Amniotic stem cell (primary cell): Measurements from ENCODE around the gene GSKIP.

Experiments used
- DNase-seq: peaks from one replicate; lab custom pipeline; 2025; lab: John Stamatoyannopoulos, UW

Gene GSKIP

DNA sequence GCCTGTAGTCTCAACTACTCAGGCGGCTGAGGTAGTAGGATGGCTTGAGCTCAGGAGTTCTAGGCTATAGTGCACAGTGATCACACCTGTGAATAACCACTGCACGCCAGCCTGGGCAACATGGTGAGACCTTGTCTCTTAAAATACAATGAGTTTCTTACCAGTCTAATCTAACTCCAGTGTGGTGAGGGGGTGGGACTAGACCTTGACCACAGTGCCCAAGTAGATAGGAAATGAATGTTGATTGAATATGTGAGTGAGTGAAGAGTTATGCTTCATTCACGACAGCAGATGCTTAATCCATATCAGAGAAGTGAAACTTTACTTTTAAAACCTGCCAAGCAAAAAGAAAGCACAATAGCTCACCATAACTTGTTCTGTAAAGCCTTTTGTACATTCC is 17.4 kb downstream of the GSKIP start:
- no peak for DNase-seq

DNA sequence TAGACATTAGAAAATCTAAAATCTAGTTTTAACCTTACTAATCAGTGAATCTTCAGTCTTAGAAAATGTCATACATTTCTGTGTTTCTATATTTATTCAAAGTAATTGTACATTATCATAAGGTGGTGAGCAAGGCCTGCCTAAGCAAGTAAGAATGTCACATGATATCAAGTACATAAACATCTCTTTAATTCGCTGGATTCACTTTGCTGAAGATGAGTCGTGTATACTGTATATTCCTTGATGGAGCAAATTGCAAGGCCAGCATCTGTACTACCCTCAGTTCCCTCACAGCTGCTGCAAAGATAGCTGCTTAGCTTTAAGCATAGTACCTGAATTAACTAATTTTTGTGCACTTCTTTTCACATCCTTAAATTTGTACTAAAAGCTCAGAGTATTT is 20.1 kb downstream of the GSKIP start:
- DNase-seq, result no peak

DNA sequence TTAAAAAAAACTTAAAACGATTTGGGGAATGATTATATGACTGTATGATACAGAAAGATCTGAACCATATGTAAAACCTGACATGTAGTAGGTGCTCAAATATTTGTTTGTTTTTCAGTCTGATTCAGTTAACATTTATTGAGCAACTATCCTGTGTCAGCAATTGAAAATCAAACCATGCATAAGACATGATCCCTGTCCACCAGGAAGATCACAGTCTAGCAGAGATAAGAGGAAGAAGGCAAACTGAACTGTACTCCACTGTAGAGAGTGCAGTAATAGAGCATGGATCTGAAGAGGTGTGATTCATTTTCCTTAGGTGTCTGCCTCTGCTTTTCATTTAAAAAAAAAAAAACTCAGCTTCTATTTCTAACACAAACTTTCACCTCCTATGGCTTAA is 20.7 kb downstream of the GSKIP start:
- DNase-seq, result no peak

DNA sequence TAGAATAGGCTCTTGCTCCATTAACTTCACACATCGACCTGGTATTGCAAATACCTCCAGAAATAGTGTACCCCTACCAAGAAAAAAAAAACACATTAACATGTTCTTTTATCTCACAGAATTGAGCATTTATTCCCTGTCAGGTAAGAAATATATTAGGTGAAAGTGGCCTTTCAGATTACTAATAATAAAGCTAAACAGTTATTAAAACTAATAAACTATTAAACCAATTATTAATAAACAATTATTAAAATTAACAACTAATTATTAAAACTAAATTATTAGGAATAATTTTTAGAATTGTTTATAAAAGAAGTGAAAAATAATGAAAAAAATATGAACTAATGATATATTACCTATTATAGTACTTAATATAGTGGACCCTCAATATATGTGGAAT is 21.4 kb downstream of the GSKIP start:
- DNase-seq, result no peak

DNA sequence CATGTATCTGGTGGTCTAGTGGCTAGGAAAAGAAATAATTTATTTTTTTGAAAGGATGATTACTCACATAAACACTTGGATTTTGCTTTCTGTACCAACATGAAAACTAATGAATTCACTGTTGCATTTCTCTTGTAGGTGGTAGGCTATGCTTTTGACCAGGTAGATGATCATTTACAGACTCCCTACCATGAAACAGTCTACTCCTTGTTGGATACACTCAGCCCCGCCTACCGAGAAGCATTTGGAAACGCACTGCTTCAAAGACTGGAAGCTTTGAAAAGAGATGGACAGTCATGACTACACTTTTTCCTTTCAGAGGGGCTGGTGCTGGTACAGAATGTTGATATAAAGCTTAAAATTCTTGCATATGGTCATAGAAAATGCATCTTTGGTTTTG is 22.1 kb downstream of the GSKIP start:
- DNase-seq, result no peak

DNA sequence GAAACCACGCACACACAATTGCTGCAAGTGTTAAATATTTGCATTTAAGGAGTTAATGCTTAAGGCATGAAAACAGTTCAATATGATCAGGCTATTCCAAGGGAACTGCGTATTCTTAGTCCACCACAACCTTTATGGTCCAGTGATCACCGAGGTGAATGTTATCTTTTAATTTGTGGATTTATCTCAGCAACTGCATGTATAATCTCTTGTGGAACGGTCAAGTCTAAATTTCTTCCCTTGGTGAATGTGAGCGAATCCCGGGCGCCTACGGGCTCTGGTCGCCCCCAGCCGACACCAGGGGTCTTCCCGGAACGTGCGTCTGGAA is 27.6 kb downstream of the GSKIP start:
- DNase-seq, result no peak

DNA sequence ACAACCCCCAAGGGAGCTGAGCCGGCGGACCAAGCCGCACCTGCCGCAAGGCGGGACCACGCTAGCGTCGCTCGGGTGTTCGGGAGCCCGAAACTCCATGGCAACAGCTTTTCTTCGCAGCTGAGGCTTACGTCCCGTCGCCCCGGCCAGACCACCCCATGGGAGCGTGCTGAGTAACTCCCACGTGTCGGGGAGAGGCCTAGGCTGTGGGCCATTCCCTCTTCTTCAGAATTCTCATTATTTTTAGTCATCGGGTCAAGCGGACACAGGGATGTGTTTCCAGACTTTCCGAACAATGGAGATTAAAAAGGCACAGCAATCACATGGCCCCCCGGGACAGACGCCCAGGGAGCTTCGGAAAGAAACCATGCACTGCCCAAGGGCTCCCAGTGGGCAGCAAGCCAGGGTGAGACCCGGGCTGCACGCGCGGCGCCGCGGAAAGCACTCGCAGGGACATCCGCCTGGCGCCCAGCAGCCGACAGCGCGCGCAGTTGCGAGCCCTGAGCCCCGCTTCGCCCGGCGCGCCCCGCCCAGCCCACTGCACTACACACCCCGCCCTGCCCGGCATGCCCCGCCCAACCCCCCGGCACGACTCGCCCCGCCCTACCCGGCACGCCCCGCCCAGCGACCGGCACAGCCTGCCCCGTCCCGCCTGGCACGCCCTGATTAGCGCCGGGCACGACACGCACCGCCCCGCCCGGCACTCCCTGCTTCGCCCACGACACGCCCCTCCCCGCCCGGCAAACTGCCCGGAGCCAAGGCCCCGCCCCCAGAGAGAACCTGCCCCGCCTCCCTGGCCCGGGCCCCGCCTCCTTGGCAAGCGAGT is 28.2 kb downstream of the GSKIP start:
- DNase-seq, result peak; percentile 74

DNA sequence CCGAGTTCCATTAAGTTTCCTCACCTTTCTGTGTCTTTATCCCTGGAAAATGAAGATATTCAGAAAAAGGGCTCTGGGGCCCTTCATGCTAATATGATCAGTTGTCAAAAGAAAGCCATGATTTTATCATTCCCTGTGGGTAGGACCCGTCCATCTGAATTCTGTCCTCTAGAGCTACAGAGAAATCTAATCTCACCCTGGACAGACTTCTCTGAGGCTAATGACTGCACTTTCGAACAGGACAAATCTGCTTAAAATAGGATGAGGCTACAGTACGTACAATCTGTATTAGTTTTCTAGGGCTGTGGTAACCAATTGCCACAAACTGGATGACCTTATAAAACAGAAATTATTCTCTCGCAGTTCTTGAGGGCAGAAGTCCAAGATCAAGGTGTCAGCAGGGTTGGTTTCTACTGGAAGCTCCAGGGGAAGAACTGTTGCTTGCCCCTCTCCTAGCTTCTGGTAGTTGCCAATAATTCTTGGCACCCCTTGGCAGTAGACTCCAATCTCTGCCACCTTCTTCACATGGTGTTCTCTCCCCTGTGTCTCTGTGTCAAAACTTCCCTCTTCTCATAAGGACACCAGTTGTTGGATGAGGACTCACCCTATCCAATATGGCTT is 29.9 kb downstream of the GSKIP start:
- no peak for DNase-seq

DNA sequence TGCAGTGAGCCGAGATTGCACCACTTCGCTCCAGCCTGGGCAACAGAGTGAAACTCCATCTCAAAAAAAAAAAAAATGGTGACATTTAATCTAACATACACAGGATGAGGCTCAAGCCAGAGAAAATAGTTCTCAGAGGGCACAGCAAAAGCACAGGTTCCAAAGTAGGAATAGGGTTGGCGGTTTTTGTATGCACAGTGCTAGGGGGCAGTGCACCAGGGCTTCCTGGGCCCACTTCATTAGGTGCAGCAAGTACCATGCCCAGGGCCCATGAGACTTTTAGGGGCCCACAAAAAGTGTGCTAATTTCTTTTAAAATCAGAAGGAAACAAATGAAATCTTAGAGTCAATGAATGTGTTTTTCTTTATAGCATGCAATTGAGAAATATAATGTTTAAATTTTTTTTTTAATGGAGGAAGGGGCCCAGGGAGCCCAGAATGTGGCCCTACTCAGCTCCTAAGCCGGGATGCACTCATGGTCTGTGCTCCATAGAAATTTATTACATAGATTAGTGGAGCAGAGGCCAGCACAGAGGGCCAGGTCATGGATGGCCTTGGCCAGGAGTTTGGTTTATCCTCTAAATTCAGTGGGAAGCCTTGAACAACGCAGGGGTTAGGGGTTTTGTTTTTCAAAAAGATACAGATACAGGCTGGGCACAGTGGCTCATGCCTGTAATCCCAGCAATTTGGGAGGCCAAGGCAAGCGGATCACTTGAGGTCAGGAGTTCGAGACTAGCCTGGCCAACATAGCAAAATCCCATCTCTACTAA is 30.9 kb downstream of the GSKIP start:
- DNase-seq, result no peak

DNA sequence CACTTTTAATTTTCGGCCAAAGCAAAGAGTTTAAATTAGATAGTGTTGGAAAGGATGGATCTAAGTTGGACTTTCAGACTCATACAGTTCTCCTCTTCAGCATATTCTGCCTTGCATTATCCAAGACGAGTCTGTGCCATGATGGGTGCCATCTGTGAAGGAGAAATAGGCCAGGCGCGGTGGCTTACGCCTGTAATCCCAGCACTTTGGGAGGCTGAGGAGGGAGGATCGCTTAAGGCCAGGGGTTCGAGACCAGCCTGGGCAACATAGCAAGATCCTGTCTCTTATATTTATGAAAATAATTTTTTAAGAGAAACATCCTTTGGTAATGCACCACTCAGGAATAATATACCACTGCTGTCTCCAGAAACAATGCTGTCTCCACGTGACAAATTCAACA is 35.1 kb downstream of the GSKIP start:
- DNase-seq, result no peak

DNA sequence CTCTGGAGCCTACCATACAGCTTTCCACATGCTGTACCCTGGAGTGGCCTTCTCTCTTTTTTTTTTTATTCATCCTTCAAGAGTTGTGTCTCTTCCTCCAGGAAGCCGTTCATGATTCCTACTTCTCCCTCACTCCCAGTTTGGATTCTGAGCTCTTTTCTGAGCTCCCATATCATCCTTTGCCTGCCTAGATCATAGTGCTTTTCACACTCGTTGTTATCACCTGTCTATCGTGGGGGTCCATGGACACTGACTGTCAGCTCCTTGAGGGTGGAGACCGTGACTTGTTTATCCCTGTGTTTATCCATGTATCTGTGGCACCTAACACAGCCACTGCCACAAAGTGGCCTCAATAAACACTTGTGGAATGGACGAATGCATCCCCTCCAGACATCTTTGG is 35.6 kb downstream of the GSKIP start:
- no peak for DNase-seq

DNA sequence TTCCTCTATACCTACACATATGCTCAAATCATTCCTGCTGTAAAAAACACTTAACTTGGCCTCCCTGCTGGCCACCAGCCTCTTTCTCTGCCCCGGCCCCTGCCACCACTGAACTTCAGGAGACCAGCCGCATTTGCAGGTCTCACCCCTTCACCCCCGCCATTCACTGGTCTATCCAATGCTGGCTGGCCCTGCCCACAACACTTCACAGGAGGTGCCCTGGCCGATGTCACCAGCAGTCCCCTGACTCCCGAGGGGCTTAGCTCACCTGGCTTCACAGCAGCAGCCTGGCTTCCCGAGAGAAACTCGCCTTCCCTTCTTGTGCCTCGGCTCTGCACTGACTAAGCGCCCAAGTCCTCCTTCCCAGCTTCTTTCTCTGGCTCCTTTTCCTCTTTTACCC is 36.1 kb downstream of the GSKIP start:
- DNase-seq, result no peak

DNA sequence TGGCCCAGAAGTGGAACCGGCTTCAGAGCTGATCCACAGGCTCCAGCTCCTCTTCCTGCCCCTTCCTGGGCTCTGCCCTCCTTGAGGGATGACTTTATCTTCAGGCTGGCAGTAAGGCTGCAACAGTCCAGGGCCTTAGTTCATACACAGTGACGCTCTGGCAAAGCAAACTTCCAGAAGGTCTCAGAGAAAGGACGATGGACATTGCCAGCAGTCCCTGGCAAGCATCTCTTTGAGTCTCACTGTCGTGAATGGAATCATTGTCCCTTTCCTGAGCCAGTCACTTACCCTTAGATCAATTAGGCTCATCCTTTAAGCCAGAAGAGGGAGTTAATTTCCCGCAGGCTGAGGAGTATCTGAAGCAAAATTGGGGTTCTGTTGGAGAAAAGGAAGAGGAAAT is 37.2 kb downstream of the GSKIP start:
- no peak for DNase-seq

DNA sequence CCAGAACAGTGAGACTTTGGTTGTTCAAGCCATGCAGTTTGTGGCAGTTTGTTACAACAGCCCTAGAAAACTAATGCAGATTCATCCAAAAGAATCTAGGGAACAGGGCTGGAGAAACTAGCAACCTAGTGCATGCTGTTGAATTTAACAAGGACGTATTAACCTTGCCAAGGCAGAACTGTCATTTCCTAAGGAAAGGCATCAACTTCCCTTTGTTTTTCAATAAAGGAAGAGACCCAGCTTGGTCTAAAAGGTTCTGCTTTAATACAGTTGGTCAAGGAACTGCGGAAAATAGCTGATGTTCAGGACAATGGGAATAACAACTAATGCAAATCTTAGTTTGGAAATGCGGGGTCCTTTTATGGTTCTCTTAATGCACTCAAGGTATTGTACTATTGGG is 40.1 kb downstream of the GSKIP start:
- DNase-seq, result no peak

DNA sequence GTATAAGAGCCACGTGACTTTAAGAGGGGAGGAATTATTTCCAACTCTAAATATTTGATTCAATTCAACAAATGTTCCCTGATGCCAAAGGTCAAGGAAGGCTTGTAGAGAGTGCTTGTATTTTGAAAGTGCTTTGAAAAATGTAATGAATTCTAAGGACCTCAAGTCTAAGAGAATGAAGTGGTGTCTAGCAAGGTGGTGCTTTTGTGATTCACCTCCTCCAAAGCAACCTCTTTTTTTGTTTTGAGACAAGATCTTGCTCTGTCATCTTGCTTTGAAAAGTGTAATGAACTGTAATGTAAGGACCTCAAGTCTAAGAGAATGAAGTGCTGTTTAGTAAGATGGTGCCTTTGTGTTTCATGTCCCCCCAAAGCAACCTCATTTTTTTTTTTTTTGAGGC is 42.4 kb downstream of the GSKIP start:
- DNase-seq, result no peak

DNA sequence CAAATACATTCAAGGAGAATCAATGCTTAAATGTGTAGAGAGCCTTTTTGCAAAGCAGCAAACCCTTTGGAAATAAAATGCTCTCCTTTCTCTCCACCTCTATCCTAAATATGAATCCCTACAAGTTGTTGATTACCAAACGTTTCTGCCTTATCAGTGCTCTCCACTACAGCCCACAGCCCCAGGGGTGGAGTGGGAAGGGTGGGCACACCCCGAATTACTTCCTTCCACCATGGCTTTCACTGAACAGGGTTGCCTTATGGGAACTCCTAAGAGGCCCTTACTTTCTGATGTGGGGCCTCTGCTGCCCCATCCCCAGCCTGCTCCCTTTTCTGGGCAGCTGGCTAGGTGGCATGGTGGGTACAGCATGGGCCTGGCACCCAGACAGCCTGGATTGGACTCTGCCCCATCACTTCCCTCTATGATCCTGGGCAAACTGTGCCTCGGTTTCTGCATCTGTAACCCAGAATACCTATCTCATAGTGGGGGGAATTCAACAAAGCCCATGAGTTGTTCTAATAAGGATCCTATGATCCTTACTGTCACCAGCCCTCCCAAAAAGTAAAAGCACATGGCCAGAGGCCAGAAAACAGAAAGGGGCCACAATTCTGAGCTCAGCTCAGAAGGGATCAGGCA is 44.7 kb downstream of the GSKIP start:
- no peak for DNase-seq

DNA sequence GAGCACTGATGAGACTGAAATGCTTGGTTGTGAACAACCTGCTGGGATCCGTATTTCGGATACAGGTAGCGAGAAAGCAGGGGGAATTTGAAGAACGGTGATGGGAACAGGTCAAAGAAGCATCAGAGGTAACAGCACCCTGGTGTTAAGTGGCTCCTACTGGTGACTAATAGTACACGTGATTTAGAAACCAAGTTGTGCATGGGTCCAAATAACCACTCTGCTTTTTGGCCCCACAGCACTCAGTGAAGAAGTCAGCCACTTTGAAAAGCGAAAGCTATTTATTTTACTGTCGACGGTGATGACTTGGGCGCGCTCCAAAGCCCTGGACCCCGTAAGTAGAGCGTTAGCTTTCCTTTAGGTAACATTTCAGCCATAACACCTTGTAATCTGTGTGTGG is 45.3 kb downstream of the GSKIP start:
- DNase-seq, result no peak

DNA sequence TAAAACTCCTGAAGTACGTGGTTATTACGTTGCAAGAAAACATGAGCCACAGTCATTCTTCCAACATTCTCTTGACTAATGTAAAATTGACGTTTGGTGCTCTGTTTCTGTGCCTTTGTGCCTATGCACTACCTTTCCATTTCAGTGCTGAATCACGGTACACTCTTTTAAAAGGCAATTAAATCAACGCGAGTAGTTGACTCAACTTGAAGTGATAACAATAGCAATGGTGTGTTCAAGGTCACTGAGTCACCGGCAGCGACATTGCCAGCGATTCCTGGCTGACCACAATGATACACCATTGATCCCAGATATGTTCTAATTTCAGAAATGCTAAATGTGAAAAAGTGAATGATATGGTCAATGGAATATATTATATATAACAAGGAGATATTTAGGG is 46.4 kb downstream of the GSKIP start:
- DNase-seq, result no peak

DNA sequence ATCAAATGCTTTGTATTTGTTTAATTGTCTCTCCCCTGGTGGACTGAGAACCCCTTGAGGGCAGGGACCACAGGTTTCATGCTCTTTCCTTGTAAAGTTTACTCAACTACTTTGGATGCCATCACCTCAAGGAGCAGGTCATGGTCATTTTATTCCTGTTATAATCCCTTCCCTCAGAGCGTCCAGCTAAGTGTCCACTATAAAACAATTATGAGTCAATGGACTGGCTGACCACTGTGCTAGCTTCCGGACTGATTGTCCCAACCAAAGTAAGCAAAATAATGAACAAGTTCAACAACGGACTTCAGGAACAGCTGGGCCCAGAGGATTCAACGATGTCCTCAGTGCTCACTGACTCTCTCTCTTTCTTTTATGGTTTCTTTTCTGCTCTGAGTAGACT is 46.8 kb downstream of the GSKIP start:
- DNase-seq, result no peak

DNA sequence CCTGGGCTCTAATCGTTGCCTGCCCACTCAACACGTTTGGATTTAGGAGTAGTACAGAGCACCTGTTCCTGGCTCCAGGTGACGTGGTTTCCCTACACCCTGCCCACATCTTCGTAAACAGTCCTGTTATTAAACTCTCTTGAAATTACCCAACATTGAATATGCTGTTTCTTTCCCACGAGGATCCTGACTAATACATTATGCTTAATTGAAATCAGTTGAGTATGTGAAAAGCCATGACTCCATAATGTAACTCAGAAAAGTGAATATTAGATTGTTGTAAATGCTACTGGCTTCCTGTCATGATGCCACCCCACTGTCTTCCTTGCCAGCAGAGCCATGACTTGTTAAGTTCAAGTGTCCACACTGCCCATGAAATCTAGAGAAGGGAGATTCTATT is 50.2 kb downstream of the GSKIP start:
- DNase-seq, result no peak

DNA sequence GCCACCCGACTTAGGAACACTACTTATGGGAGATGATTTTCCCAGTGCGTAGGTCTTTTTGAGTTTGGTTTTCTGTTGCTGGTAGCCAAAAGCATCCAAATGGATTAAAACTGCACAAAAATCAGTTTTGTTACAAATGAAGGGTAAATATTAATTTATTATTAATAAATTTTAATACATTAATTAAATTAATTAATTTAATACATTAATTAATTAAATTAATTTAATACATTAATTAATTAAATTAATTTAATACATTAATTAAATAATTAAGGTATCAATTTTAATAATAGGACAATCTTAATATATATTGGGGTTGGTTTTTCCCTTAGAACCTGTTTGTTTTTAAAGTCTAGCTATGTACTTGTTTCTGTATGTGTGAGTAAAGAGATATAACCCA is 52.2 kb downstream of the GSKIP start:
- DNase-seq, result no peak

DNA sequence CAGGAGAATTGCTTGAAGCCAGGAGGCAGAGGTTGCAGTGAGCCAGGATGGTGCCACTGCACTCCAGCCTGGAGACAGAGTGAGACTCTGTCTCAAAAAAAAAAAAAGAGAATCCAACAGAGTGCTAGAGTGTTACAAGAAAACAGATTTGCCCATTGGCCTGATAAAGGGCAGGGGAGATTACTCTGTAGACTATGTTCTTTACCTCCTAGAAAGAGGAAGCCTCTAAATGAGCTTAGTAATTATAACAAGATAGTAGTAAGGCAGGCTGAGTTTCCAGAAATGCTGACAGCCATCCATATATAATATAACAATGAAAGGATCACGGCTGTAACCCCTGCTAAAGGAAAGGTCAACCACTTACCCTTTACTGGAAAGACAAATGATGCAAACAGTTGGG is 53.0 kb downstream of the GSKIP start:
- DNase-seq, result no peak

DNA sequence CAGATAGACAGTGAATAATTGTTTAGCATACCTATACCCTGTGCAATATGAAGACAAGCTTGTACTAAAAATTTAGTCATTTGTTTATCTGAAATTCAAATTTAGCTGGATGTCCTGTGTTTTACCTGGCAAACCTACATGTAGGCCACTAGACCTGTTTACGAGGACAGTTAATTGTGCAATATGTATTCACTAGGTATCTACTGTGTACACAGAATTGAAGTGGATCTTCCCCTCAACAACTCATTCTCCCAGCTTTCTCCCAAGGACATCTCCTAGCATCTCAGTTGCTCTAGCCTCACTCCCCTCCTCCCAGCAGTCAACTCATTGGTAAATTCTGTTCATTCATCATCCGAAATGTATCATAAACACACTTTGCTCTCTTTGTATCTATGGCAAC is 53.9 kb downstream of the GSKIP start:
- DNase-seq, result no peak
